D341Med (cell line): ENCODE data around the gene SH2D1B.
A peak's percentile ranks its signal among the peaks of the same experiment; 100 is the strongest.
"Not testable (repeated sequence)": the region's sequence is repeated elsewhere in the genome, so short reads cannot be mapped to it uniquely, and the experiment has no call there.

Source experiments
- DNase-seq: peaks from one replicate; pipeline ENCODE4 v3.0.0; 2012; ENCODE audit warnings: low spot score

Gene SH2D1B

DNA sequence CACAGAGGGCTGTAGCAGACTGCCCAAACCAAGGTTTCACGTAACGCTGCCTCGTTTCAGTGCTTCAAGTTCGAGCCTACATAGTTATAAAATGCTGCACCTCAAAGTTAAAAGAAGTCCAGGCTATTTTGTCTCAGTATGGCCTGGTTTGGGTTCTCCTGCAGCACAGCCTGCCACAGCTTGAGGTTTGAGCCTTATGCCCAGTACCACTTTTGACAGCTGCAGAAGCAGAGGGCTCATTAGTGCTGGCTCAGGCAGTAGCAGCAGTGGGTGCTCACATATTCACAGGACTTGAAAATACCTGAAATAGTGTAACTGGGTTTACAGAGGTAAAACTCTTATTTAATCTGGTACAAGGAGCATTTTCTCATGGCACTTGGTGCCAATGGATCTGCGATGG is 50.6 kb downstream of the SH2D1B start:
- DNase-seq: no peak

DNA sequence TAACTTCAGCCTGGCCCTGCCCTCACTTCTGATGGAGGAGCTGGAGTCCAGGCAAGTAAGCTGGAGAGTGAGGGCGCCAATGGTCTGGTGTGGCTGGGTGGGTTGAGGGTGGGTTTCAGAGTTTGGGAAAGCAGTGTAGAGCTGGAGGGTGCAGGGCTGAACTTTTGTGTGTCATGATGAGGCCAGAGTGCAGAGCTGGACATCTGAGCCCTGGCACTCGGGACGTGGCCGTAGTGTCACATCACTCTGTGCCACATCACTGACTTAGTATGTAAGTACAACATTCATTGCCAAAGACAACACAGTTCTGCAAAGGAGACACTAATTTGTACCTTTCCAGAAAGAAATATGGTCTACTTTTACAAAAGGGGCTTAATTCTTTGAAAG is 51.1 kb downstream of the SH2D1B start:
- DNase-seq: no peak

DNA sequence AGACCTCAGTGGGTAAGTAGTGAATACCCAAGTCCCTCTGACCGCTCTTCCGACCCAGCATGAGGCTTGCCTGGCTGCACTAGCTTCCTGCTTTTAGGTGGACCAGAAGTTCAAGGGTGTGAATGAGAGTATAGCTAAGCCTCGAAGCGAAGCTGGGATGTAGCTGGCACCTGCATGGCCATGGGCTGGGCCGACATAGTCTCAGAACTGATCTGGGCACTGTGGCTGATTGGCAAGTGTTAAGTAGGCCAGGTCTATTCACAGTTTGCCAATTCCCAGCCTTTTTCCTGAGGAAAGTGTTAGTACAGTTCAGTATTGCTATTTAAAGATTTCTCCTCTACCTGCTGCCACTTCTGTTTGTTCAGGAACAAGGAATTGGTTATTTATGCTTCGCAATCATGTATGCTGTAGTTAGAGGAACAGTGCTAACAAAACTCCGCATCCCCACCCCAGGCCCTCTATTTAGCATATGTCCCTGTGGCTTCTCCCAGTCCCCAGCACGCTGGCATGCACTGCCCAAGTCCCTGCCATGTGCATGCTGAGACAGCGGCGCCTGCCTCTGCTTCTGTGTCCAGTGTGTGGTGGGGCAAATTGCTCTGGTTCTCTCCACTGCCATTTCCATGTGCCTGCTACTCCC is 51.6 kb downstream of the SH2D1B start:
- DNase-seq: no peak

DNA sequence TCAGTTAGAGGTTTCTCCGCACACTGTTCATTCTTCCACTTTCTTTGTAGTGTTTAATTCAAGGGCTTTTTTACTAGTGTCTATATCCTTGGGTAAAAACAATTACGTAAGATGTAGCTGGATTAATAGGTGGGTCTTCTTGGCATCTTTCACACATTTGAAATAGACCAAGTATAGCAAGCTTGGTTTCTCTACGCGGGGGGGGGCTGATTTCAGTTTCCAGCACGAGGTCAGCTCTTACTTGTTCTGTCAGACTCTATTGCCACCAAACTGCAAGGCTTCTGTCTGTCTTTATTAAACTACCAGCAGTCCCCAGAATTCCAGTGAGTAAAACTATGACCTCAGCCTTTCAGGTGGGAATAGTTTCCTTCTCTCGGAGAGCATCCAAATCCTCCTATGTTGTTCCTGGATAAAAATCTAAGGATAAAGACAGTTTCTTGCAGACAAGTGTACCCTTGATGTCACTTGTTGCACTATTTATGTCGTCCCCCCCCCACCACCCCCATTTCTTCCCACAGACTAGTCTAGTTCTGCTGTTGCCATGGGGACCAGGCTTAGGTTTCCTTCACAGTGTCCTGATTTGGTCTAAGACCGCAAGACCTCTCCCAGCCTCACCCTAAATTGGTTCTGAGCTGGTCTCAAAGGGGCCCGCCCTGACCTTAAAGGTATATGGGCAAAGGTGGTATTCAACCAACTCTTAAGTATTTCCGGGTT is 52.3 kb downstream of the SH2D1B start:
- no peak for DNase-seq

DNA sequence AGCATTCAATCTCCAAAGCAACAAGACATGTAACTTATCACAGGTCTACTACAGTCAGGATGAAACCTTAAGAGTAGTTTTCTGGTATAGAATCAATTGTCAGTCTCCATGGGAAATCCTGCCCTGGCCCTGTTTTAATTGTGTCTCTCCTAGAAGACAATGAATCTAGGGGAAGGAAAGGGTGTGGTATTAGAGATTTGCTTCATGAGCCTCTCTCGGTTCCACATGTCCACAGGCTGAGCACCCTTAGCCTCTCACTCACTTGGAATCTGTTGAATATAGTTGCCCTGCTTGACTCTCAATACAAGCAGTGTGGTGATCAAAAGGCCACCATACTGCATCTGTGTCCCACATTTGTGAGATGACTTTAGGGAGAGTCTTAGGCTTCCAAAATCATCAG is 53.0 kb downstream of the SH2D1B start:
- no peak for DNase-seq

DNA sequence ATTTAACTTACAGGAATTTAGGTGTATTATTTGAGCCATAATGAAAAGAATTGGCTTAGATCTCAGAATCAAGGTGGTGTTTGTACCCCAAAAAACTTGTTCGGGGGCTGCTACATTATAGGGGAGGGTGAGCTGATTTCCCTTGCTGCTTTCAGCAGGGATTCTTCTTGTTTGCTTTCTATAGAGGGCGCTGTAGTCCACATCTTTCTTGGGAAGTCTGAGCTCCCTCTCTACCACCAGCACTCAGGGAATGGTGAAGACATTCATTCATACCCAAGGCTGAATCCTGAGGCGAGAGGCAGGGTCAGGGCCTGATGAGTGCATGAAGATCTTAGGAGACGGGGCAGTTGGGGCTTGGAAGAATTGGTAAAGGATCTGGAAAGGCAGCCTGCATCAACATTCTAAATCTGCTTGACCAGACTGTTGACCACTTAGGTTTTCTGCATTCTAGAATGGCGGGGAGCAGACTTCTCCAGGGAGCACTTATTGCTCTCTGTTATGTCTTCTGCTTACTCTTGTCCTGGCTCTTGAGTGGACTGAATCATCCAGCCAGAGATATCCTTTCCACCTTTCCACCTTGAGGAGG is 54.2 kb downstream of the SH2D1B start:
- peak; percentile 69 for DNase-seq

DNA sequence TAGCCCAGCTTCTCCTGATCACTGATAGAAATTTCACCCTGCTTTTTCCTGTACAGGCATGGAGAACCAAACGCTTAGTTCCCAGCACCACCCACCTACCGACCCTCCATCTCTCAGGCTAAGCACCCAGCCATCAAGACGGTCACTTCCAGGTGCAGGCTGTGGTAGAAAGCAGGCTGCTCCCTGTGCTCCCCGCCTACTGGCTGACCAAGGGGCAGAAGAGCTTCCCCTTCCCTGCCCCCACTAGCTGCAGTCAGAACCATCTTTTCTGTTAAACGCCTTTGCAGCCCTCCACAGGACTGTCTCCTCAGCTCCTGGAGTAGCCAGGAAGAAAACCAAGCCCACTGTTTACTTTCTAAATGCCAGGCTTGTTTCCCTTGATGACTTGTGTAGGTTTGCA is 58.2 kb downstream of the SH2D1B start:
- DNase-seq: no peak

DNA sequence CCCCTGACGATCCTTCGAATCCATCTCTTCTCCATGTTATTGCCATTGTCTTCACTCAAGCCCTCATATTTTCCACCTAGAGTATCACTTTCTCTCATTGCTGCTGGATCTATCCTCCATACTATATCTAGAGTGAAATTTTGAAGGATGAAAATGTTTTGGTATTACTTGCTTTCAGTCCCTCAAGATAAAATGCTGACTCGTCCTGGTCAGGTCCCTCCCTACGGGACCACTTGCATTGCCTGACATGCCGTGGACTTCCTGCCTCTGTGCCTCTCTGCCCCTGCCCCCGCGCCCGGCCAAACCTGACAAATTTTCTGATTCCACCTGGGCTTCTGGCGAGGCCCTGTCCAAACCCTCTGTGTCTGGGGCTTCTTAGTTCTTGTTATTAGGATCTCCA is 58.9 kb downstream of the SH2D1B start:
- no peak for DNase-seq

DNA sequence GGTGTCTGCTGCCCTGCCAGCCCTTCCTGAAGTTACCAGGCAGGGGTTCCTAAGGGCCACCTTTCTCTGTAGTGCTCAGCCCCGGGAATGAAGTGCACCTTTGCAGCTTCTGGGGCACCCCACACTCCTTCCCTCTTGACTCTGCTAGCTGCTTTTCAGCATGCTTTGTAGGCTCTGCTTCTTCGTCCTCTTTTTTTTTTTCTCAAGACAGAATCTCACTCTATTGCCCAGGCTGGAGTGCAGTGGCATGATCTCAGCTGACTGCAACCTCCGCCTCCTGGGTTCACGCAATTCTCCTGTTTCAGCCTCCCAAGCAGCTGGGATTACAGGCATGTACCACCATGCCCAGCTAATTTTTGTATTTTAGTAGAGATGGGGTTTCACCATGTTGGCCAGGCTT is 60.1 kb downstream of the SH2D1B start:
- DNase-seq: not testable (repeated sequence)

DNA sequence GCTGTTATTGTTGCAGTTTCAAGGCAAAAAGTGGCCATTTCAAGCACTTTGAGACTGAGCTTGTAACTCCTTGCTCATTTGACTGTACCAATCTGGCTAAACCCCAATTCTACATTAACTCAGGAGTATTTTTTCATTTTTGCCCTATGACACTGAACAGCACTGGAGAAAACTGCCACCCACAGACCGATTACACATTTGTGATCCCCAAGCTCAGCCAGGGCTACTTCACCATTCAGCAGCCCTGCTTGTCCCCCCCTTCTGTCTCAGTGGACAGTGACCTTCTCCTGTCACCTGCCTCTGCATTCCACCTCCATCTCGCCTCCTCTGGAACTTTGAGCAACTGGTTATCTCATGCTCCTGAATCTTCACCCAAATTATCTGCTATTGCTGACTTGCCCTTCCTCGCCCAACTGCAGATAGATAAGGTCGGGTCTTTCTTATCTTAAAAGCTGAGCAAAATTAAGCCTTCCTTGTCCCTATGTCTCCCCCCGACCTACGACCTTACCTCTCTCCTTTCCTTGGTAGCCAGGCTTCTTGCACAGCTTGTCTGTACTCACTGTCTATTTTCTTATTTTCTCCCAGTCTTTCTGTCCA is 60.6 kb downstream of the SH2D1B start:
- DNase-seq: no peak

DNA sequence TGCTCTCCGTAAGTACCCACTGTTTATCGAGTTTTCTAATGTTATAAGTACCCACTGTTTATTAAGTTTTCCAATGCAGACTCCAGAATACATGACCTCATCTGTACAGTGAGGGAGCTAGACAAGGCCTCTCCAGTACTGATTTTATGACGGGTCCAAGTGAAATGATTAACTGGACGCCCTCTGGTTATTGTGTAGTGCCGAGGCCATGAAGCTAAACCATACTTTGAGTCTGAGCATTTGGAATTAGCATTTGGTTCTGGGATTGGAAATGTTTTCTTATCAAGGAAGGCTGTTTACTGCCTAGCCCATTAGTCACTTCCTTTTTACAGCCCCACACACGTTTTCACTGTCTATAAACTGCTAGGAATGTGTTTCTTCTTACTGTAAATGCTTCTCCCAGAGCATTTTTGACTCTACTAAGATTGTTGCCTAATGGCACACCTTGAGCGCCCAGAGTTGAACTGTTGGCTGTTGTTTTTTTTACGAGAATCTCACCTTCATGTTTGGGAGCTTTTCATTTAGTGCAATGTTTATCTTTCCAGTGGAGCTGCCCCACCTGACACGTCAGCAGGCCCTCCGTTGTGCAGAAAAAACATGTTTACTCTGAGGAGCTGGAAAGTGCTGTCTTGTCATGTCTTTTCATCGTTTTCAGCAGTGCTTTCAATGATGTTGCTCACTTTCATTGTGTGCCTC is 62.2 kb downstream of the SH2D1B start:
- DNase-seq: no peak

DNA sequence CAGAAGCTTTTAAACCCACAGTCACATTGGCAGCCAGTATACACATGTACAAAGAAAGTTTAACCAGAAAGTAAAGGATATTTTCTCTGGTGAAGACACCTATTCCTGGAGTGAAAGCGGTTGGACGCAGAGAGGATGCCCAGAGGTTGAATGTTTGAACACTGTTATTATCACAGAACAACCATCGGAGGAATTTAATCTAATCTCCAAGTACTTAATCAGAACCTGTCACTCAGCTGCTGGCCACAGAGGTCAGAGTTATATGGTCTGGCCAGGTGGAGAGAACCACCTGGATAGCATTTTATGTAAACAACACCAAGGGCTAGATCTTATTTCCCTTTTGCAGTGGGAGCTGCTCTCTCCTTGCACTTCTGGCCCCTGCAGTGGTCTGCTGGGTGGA is 64.7 kb downstream of the SH2D1B start:
- no peak for DNase-seq
